Keratinocyte (primary cell): ENCODE results near the gene WAC.

Source experiments
- CTCF ChIP-seq, 3 experiments: IDR thresholded peaks in 1 of 3; conservative IDR thresholded peaks in 1 of 3; optimal IDR thresholded peaks in 1 of 3; 2 replicates in 2 of 3; 3 replicates in 1 of 3; pipeline versions ENCODE3 to v1.5.1; 2011; ENCODE audit warnings: low read length in 3 of 3, mild to moderate bottlenecking in 3 of 3, moderate library complexity in 2 of 3, control low read depth in 1 of 3, inconsistent platforms in 1 of 3; ENCODE audit not compliant: insufficient read depth in 2 of 3; ENCODE audit errors: extremely low read depth in 1 of 3
- EZH2 ChIP-seq: IDR thresholded peaks from one replicate; pipeline ENCODE4 v1.6.1; 2012; ENCODE audit warnings: inconsistent platforms, mild to moderate bottlenecking, low read length, moderate library complexity

- TF ChIP-seq EZH2 = no peak
- TF ChIP-seq CTCF (optimal IDR thresholded peaks at IDR 0.05 in 1 of 3, IDR thresholded peaks at IDR 0.05 in 1 of 3, conservative IDR thresholded peaks at IDR 0.05 in 1 of 3; ENCODE audit: extremely low read depth in 1 of 3, insufficient read depth in 2 of 3, low read length in 3 of 3) = no peak
These were observed 820 bp downstream of the WAC start for GRCh38 chr10:28533571-28534304.
